Mesendoderm (in vitro differentiated cells): ENCODE measurements around the gene COX4I1.

Experiments
- DNase-seq: peaks from one replicate; pipeline ENCODE4 v3.0.0; 2013
- H2AK5ac ChIP-seq: 2 replicates; pipeline ENCODE4 v1.6.1; 2013; ENCODE audit warnings: low read length, inconsistent platforms
- H2BK120ac ChIP-seq: 2 replicates; pipeline ENCODE4 v1.6.1; 2013; ENCODE audit warnings: low read depth, mild to moderate bottlenecking, low read length, moderate library complexity, mixed read lengths
- H2BK15ac ChIP-seq: replicated peaks from 2 replicates; pipeline ENCODE4 v1.6.1; 2013; ENCODE audit warnings: low read depth, mild to moderate bottlenecking, moderate library complexity
- H2BK5ac ChIP-seq: 2 replicates; pipeline ENCODE4 v1.6.1; 2013; ENCODE audit warnings: low read length, inconsistent platforms
- H3K18ac ChIP-seq: 2 replicates; pipeline ENCODE4 v1.6.1; 2013; ENCODE audit warnings: mild to moderate bottlenecking, low read length, mixed read lengths
- H3K23ac ChIP-seq: one replicate; pipeline ENCODE4 v1.6.1; 2013; ENCODE audit warnings: low read length
- H3K27ac ChIP-seq: 2 replicates; pipeline ENCODE4 v1.5.1; 2013; ENCODE audit warnings: low read depth, mild to moderate bottlenecking, inconsistent platforms, low read length, moderate library complexity
- H3K27me3 ChIP-seq: 2 replicates; pipeline ENCODE4 v1.6.1; 2013; ENCODE audit warnings: low read length, control low read depth, mild to moderate bottlenecking, inconsistent platforms; ENCODE audit not compliant: insufficient read depth, poor library complexity
- H3K36me3 ChIP-seq: 2 replicates; pipeline ENCODE4 v1.6.1; 2013; ENCODE audit warnings: low read length, inconsistent platforms; ENCODE audit not compliant: control insufficient read depth, insufficient read depth
- H3K4ac ChIP-seq: one replicate; pipeline ENCODE4 v1.6.1; 2013; ENCODE audit warnings: low read depth, mild to moderate bottlenecking, low read length, moderate library complexity
- H3K4me1 ChIP-seq: 2 replicates; pipeline ENCODE4 v1.6.1; 2013; ENCODE audit warnings: low read depth, low read length, inconsistent platforms; ENCODE audit not compliant: control insufficient read depth
- H3K4me2 ChIP-seq: 2 replicates; pipeline ENCODE4 v1.6.1; 2013; ENCODE audit warnings: low read length
- H3K4me3 ChIP-seq: 2 replicates; pipeline ENCODE4 v1.5.1; 2013; ENCODE audit warnings: mild to moderate bottlenecking, low read length
- H3K56ac ChIP-seq: one replicate; pipeline ENCODE4 v1.6.1; 2013; ENCODE audit warnings: low read length
- H3K79me1 ChIP-seq: 2 replicates; pipeline ENCODE4 v1.6.1; 2013; ENCODE audit warnings: low read length, inconsistent platforms
- H3K79me2 ChIP-seq: 2 replicates; pipeline ENCODE4 v1.6.1; 2013; ENCODE audit warnings: mild to moderate bottlenecking, low read length; ENCODE audit not compliant: control insufficient read depth, insufficient read depth
- H3K9ac ChIP-seq: 2 replicates; pipeline ENCODE4 v1.6.1; 2013; ENCODE audit warnings: low read length, inconsistent platforms
- H4K5ac ChIP-seq: one replicate; pipeline ENCODE4 v1.6.1; 2013; ENCODE audit warnings: low read length
- H4K8ac ChIP-seq: one replicate; pipeline ENCODE4 v1.6.1; 2013; ENCODE audit warnings: low read depth, mild to moderate bottlenecking, control low read depth, low read length, moderate library complexity
- WGBS: extraction: QIAGEN DNeasy Blood & Tissue Kit; methylation state at CpG from one replicate; pipeline ENCODE4 v1.1.7; 2013; ENCODE audit warnings: low lambda C conversion rate, missing lambda C conversion rate; ENCODE audit not compliant: insufficient coverage; ENCODE audit errors: extremely low coverage; 5-methylcytosine and 5-hydroxymethylcytosine counted together

Gene COX4I1

GRCh38 chr16:85810097-85810741 lies 10.7 kb downstream of the COX4I1 start:
- DNase-seq, result no peak
- no peak overlapping the region for H3K23ac ChIP-seq
- no peak overlapping the region for H3K4ac ChIP-seq
- no peak overlapping the region for H3K4me3 ChIP-seq
- H2BK15ac ChIP-seq, result no peak overlapping the region
- H3K79me1 ChIP-seq, result peaks cover 2% of the 10 kb centered on the region
- no peaks in the 10 kb centered on the region for H3K4me1 ChIP-seq
- no peak overlapping the region for H2BK120ac ChIP-seq
- H4K5ac ChIP-seq, result no peak overlapping the region
- H3K9ac ChIP-seq, result no peak overlapping the region
- H3K36me3 ChIP-seq, result peaks cover 6% of the 10 kb centered on the region
- no peak overlapping the region for H2AK5ac ChIP-seq
- no peak overlapping the region for H3K18ac ChIP-seq
- no peaks in the 10 kb centered on the region for H3K79me2 ChIP-seq
- no CpG with 5 or more reads among the region's 13 CpGs for WGBS
- H4K8ac ChIP-seq, result no peak overlapping the region
- H3K56ac ChIP-seq, result no peak overlapping the region
- no peaks in the 10 kb centered on the region for H3K27me3 ChIP-seq
- H3K4me2 ChIP-seq, result no peak overlapping the region
- H2BK5ac ChIP-seq, result no peak overlapping the region
- H3K27ac ChIP-seq, result no peak overlapping the region

GRCh38 chr16:85810742-85811115 lies 11.2 kb downstream of the COX4I1 start:
- no peak overlapping the region for H3K56ac ChIP-seq

GRCh38 chr16:85812031-85812807 lies 12.7 kb downstream of the COX4I1 start:
- no peak overlapping the region for H4K5ac ChIP-seq
- no peak overlapping the region for H3K9ac ChIP-seq
- no peak overlapping the region for H2AK5ac ChIP-seq
- no peak overlapping the region for H3K23ac ChIP-seq
- no peak overlapping the region for H3K4me3 ChIP-seq
- no peak overlapping the region for H2BK5ac ChIP-seq
- no peak for DNase-seq
- peak overlapping the region; percentile 3 for H3K56ac ChIP-seq
- no peak overlapping the region for H3K18ac ChIP-seq
- H2BK120ac ChIP-seq, result no peak overlapping the region
- no peak overlapping the region for H2BK15ac ChIP-seq
- no peak overlapping the region for H4K8ac ChIP-seq
- no CpG with 5 or more reads among the region's 37 CpGs for WGBS
- peak overlapping the region; percentile 13 for H3K4me2 ChIP-seq
- H3K4ac ChIP-seq, result no peak overlapping the region
- H3K79me2 ChIP-seq, result no peaks in the 10 kb centered on the region
- H3K27ac ChIP-seq, result no peak overlapping the region
- H3K4me1 ChIP-seq, result no peaks in the 10 kb centered on the region
- no peaks in the 10 kb centered on the region for H3K27me3 ChIP-seq
- no peaks in the 10 kb centered on the region for H3K36me3 ChIP-seq
- H3K79me1 ChIP-seq, result no peaks in the 10 kb centered on the region

More at GRCh38 chr16:85810742-85811115, 11.2 kb downstream of the COX4I1 start:
- Histone ChIP-seq H4K5ac (no peak overlapping the region), H3K18ac (no peak overlapping the region), H3K4ac (no peak overlapping the region), H3K36me3 (peaks cover 3% of the 10 kb centered on the region), H3K4me2 (no peak overlapping the region), H2BK15ac (no peak overlapping the region), H4K8ac (no peak overlapping the region), H3K4me3 (no peak overlapping the region), H3K79me1 (no peaks in the 10 kb centered on the region), H3K9ac (no peak overlapping the region), H2BK5ac (no peak overlapping the region), H3K27ac (no peak overlapping the region), H3K23ac (no peak overlapping the region), H3K27me3 (no peaks in the 10 kb centered on the region), H2BK120ac (no peak overlapping the region), H3K4me1 (no peaks in the 10 kb centered on the region), H3K79me2 (no peaks in the 10 kb centered on the region), H2AK5ac (no peak overlapping the region)
- no CpG with 5 or more reads among the region's 7 CpGs for WGBS
- DNase-seq, result no peak

GRCh38 chr16:85812811-85813700 lies 13.6 kb downstream of the COX4I1 start:
- no peak overlapping the region for H3K27ac ChIP-seq
- H3K56ac ChIP-seq, result no peak overlapping the region
- no CpG with 5 or more reads among the region's 20 CpGs for WGBS
- H2BK120ac ChIP-seq, result no peak overlapping the region
- no peaks in the 10 kb centered on the region for H3K79me2 ChIP-seq
- no peaks in the 10 kb centered on the region for H3K27me3 ChIP-seq
- H2BK5ac ChIP-seq, result no peak overlapping the region
- no peak overlapping the region for H3K9ac ChIP-seq
- H4K8ac ChIP-seq, result no peak overlapping the region
- H3K4me1 ChIP-seq, result no peaks in the 10 kb centered on the region
- no peak overlapping the region for H4K5ac ChIP-seq
- H3K36me3 ChIP-seq, result no peaks in the 10 kb centered on the region
- H2BK15ac ChIP-seq, result no peak overlapping the region
- H3K4ac ChIP-seq, result no peak overlapping the region
- no peak overlapping the region for H3K4me3 ChIP-seq
- no peak overlapping the region for H3K18ac ChIP-seq
- no peak overlapping the region for H2AK5ac ChIP-seq
- H3K23ac ChIP-seq, result no peak overlapping the region
- no peak overlapping the region for H3K4me2 ChIP-seq
- DNase-seq, result no peak
- H3K79me1 ChIP-seq, result no peaks in the 10 kb centered on the region

- Histone ChIP-seq H3K18ac (no peak overlapping the region), H3K27ac (no peak overlapping the region), H3K4me2 (no peak overlapping the region), H2BK120ac (no peak overlapping the region), H3K36me3 (no peaks in the 10 kb centered on the region), H4K5ac (no peak overlapping the region), H4K8ac (no peak overlapping the region), H3K9ac (no peak overlapping the region), H3K4me3 (no peak overlapping the region), H3K4ac (no peak overlapping the region), H3K23ac (no peak overlapping the region), H2BK5ac (no peak overlapping the region), H2BK15ac (no peak overlapping the region), H3K27me3 (no peaks in the 10 kb centered on the region), H3K56ac (no peak overlapping the region), H3K79me2 (no peaks in the 10 kb centered on the region), H2AK5ac (no peak overlapping the region), H3K4me1 (no peaks in the 10 kb centered on the region), H3K79me1 (no peaks in the 10 kb centered on the region)
- no CpG with 5 or more reads among the region's 14 CpGs for WGBS
- no peak for DNase-seq
Observed at GRCh38 chr16:85816159-85816558, 16.7 kb downstream of the COX4I1 start.
